ENCODE measurements around the gene IHH. TPM values are rescaled to one million over a fixed set of nuclear protein-coding genes. Genes with fewer than 3 reads are reported as not detected.

IHH gene
- 10.8 and 13.8 TPM in 2 replicates for total RNA-seq (ENCODE audit: low replicate concordance)
- long read RNA-seq = 0 reads

DNA sequence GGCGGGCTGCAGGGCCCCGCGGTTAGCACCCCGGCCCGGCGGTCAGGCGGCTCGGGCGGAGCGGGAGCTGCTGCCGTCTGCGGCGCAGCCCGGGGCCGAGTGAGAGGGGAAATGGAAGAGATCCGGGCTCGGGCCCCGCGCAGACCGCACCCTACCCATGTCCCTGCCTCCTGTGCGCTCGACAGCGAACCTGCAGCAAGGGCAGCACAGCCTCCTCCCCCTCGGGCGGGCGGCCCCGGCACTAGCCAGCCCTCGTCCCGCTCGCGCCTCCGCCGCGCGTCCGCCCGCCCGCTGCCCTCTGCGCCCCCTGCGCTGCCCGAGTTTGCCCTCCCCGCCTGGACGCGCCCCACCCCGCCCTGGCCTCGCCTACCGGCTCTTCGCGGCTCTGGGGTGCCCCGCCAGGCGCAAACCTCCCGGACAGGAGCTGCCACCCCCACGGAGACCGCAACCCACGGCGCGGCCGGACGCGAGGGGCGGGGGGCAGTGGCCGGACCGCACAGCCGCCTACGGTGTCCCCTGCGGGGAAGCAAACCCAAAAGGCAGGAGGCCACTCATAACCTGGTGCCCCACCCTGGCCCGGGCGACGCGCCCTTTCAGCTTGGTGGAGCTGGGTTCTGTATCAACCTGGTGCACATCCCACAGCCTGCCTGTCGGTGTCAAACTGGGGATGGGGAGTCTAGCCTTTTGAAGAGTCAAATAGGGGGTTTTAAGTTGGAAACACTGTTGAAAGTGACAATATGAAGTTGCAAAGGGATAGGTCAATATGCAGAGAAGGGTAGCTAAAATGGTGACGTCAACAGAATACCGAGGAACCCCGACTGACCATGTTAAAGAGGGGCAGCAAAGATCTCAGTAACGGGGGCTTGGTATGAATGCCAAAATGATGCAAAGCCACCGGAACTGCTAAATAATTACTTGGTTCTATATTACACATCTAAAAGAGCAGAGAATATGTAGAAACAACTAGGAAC lies at the start of gene IHH:
IHH (minus strand) TSS at position 101 of the 971 bp plus-strand sequence. CDS start 454 bp downstream, outside the sequence.
- no peak within 1 kb of the TSS for H3K27ac Mint-ChIP-seq
- no peaks in the 10 kb centered on the region for H3K36me3 Mint-ChIP-seq

DNA sequence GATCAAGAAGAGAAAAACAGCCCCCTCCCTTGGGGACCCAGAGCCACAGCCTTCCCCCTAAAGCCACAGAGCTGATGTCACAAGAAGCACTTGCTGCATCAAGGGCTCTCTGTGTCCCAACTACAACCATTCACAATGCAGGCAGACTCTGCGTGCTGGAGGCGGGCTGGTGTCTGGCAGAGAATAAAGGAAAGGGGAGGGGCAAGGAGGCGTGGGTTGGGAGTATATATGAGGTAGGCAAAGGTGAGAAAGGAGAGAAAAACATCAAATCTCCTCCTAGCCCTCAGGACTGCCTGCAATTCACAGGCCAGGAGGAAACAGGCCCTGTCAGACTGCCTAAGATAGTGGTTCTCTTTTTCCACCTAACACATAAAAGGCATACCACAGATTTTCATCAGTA lies 48.8 kb upstream of the IHH start:
- H3K4me3 Mint-ChIP-seq = no peak overlapping the region
- no peaks in the 10 kb centered on the region for H3K36me3 Mint-ChIP-seq
- H3K4me1 Mint-ChIP-seq (ENCODE audit: unreplicated experiment) = peaks cover 12% of the 10 kb centered on the region
- no peak overlapping the region for H3K27ac Mint-ChIP-seq
- no peak for DNase-seq (ENCODE audit: extremely low spot score, unreplicated experiment)
- TF ChIP-seq, protein P1, sequence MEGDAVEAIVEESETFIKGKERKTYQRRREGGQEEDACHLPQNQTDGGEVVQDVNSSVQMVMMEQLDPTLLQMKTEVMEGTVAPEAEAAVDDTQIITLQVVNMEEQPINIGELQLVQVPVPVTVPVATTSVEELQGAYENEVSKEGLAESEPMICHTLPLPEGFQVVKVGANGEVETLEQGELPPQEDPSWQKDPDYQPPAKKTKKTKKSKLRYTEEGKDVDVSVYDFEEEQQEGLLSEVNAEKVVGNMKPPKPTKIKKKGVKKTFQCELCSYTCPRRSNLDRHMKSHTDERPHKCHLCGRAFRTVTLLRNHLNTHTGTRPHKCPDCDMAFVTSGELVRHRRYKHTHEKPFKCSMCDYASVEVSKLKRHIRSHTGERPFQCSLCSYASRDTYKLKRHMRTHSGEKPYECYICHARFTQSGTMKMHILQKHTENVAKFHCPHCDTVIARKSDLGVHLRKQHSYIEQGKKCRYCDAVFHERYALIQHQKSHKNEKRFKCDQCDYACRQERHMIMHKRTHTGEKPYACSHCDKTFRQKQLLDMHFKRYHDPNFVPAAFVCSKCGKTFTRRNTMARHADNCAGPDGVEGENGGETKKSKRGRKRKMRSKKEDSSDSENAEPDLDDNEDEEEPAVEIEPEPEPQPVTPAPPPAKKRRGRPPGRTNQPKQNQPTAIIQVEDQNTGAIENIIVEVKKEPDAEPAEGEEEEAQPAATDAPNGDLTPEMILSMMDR (conservative IDR thresholded peaks at IDR 0.05) = no peak
- H3K27me3 Mint-ChIP-seq = no peaks in the 10 kb centered on the region
- H3K9me3 Mint-ChIP-seq = no peaks in the 10 kb centered on the region

More for the DNA sequence above, at the start of gene IHH:
- Mint-ChIP-seq H3K27me3 (peaks cover 89% of the 10 kb centered on the region), H3K9me3 (no peaks in the 10 kb centered on the region), H3K4me1 (ENCODE audit: unreplicated experiment) (no peaks in the 10 kb centered on the region), H3K4me3 (peak within 1 kb of the TSS; percentile 81)
- TF ChIP-seq, protein P1 (conservative IDR thresholded peaks at IDR 0.05) = no peak
- DNase-seq (ENCODE audit: extremely low spot score, unreplicated experiment) = no peak

DNA sequence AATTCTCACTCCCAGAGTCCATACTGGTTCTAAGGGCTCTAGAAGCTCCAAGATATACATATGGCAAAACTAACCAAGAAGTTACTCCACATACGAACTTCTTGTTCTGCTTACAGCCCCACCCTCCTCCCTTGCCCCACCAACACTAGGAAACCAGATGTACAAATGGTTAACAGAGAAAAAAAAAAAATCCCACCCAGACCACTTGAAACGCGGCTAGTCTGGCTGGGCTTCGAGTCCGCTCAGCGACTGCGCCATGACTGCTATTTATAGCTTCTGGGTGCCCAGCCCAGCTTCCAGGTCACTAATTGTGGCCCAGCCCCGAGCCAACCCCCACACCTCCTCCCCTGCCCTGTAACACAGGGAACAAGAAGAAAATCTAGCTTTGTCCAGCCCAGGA lies 47.0 kb upstream of the IHH start:
- Mint-ChIP-seq H3K27ac (no peak overlapping the region), H3K4me3 (no peak overlapping the region), H3K4me1 (ENCODE audit: unreplicated experiment) (peaks cover 11% of the 10 kb centered on the region), H3K27me3 (no peaks in the 10 kb centered on the region), H3K36me3 (no peaks in the 10 kb centered on the region), H3K9me3 (no peaks in the 10 kb centered on the region)
- DNase-seq (ENCODE audit: extremely low spot score, unreplicated experiment) = no peak
- TF ChIP-seq, protein P1 (conservative IDR thresholded peaks at IDR 0.05) = no peak

DNA sequence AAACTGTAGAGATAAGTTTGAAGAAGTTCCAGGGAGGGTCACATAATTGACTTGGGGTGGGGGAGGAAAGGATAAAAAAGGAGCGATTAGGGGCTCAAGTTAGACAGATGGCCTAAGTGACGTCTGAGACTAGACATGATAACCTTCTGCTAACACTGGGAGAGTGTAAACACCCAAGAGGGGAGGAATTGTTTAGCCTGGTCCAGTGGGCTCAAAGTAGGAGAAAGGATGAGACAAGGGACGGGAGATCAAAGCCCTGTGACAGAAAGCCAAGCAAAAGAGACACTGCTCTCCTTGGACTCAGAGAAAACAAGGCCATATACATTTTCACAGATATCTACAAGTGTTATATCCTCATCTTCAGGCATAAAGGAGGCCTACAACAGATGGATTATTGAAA lies 45.5 kb upstream of the IHH start:
- H3K36me3 Mint-ChIP-seq = peaks cover 3% of the 10 kb centered on the region

DNA sequence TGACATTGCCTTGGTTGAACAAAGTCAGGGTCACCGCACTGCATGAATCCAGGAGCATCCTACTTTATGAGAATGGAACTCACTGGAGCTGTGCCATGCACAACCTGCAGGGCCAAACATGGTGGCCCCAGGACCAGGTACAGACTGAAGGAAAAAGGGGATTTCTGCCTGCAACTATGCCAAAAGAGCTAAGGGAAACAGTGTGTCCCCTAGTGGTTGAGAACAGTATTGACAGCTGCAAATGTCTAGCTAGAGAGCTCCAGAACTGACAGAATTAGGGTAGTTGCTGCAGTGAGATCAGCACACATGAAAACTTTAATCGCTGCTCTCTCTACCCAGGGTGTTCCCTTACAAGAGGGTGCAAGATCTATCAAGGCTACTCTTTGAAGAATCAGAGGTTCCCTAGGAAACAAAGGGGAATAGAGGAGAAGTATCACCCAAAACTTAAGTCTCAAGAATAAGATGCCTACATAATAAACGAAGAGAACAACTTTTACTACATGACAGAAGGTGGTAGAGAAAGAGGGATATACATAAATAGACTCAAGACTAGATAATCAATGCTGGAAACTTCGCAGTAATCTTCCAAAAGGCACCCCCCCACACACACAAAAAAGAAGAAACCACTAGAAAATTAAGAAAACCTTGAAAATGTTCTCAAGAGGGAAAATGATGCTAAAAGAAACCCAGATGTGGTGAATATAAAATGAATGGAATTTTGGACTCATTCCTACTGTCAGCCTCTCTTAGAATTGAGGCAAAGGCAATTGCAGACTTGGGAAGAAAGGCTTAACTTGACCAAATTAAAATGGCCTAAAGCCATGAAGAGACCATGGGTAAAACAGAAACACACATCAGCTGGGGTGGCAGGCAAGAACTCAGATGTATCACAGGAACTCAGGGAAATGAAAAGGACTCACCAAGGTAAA lies 43.6 kb upstream of the IHH start:
- H3K4me1 Mint-ChIP-seq (ENCODE audit: unreplicated experiment) = peaks cover 7% of the 10 kb centered on the region
- no peaks in the 10 kb centered on the region for H3K9me3 Mint-ChIP-seq
- H3K36me3 Mint-ChIP-seq = peaks cover 3% of the 10 kb centered on the region
- DNase-seq (ENCODE audit: extremely low spot score, unreplicated experiment) = no peak
- no peaks in the 10 kb centered on the region for H3K27me3 Mint-ChIP-seq
- no peak overlapping the region for H3K27ac Mint-ChIP-seq
- TF ChIP-seq, protein P1 (conservative IDR thresholded peaks at IDR 0.05) = peak; percentile 82
- H3K4me3 Mint-ChIP-seq = no peak overlapping the region

More for the DNA sequence above, 45.5 kb upstream of the IHH start:
- TF ChIP-seq, protein P1 (conservative IDR thresholded peaks at IDR 0.05) = no peak
- H3K27ac Mint-ChIP-seq = no peak overlapping the region
- no peak overlapping the region for H3K4me3 Mint-ChIP-seq
- peaks cover 7% of the 10 kb centered on the region for H3K4me1 Mint-ChIP-seq (ENCODE audit: unreplicated experiment)
- H3K9me3 Mint-ChIP-seq = no peaks in the 10 kb centered on the region
- no peaks in the 10 kb centered on the region for H3K27me3 Mint-ChIP-seq
- no peak for DNase-seq (ENCODE audit: extremely low spot score, unreplicated experiment)
